HEK293T (cell line): Measurements from ENCODE around the gene DOHH.

Experiments
- CTCF ChIA-PET: fragments of 350-600 bp; formaldehyde crosslinking; extraction: SDS; loops from one replicate; lab custom pipeline; 2021; ENCODE audit warnings: antibody characterized with exemption, inconsistent platforms; lab: Yijun Ruan, JAX
- POLR2A ChIA-PET: fragments of 350-600 bp; formaldehyde crosslinking; extraction: SDS; loops from one replicate; lab custom pipeline; 2020; ENCODE audit warnings: antibody characterized with exemption, inconsistent platforms; lab: Yijun Ruan, JAX
- DNase-seq: peaks from one replicate; pipeline ENCODE4 v3.0.0; 2012; ENCODE audit warnings: mixed read lengths; ENCODE audit errors: extremely low spot score
- ARNT ChIP-seq: fragments of 450-650 bp; IDR thresholded peaks from 2 replicates; pipeline ENCODE4 v1.6.1; 2017; ENCODE audit warnings: mild to moderate bottlenecking
- BHLHE40 ChIP-seq: fragments of 450-650 bp; IDR thresholded peaks from 2 replicates; pipeline ENCODE4 v1.6.1; 2016; ENCODE audit warnings: mild to moderate bottlenecking, moderate library complexity, borderline replicate concordance
- CTBP1 ChIP-seq: fragments of 450-650 bp; IDR thresholded peaks from 2 replicates; pipeline ENCODE4 v1.6.1; 2016; ENCODE audit warnings: borderline replicate concordance
- ELF4 ChIP-seq: fragments of 450-650 bp; IDR thresholded peaks from 2 replicates; pipeline ENCODE4 v1.6.1; 2017; ENCODE audit warnings: antibody characterized with exemption
- FOXA1 ChIP-seq: fragments of 450-650 bp; IDR thresholded peaks from 2 replicates; pipeline ENCODE4 v1.6.1; 2016; ENCODE audit warnings: mild to moderate bottlenecking
- FOXK2 ChIP-seq: fragments of 450-650 bp; IDR thresholded peaks from 2 replicates; pipeline ENCODE4 v1.6.1; 2016; ENCODE audit warnings: mild to moderate bottlenecking
- FOXM1 ChIP-seq: fragments of 450-650 bp; IDR thresholded peaks from 2 replicates; pipeline ENCODE4 v1.6.1; 2017; ENCODE audit warnings: mild to moderate bottlenecking, borderline replicate concordance
- HDGF ChIP-seq: fragments of 450-650 bp; IDR thresholded peaks from 2 replicates; pipeline ENCODE4 v1.6.1; 2017; ENCODE audit warnings: antibody characterized with exemption, borderline replicate concordance
- L3MBTL2 ChIP-seq: fragments of 450-650 bp; conservative IDR thresholded peaks from 2 replicates; pipeline ENCODE4 v1.6.1; 2016; ENCODE audit warnings: mild to moderate bottlenecking
- LEF1 ChIP-seq: fragments of 450-650 bp; IDR thresholded peaks from 2 replicates; pipeline ENCODE4 v1.6.1; 2017; ENCODE audit warnings: mild to moderate bottlenecking, borderline replicate concordance
- NFRKB ChIP-seq: fragments of 450-650 bp; IDR thresholded peaks from 2 replicates; pipeline ENCODE4 v1.6.1; 2016; ENCODE audit warnings: mild to moderate bottlenecking, moderate library complexity
- SP1 ChIP-seq: fragments of 450-650 bp; IDR thresholded peaks from 2 replicates; pipeline ENCODE4 v1.6.1; 2017
- SUZ12 ChIP-seq: fragments of 450-650 bp; IDR thresholded peaks from 2 replicates; pipeline ENCODE4 v1.6.1; 2016; ENCODE audit warnings: mild to moderate bottlenecking
- TARDBP ChIP-seq: fragments of 450-650 bp; IDR thresholded peaks from 2 replicates; pipeline ENCODE4 v1.6.1; 2016
- ZNF384 ChIP-seq: fragments of 450-650 bp; IDR thresholded peaks from 2 replicates; pipeline ENCODE4 v1.6.1; 2016
- TF ChIP-seq, protein P1 (sequence below): fragments of 450-650 bp; IDR thresholded peaks from 2 replicates; pipeline ENCODE4 v1.6.1; 2016

The DOHH gene

GRCh38 chr19:3504735-3505134 is 4.3 kb upstream of the DOHH start:
- no peak for DNase-seq
- TF ChIP-seq SP1 (no peak), LEF1 (no peak), ELF4 (no peak), ARNT (no peak), L3MBTL2 (no peak), HDGF (no peak), TARDBP (no peak), BHLHE40 (no peak), FOXA1 (no peak), CTBP1 (no peak), FOXM1 (no peak), ZNF384 (no peak), NFRKB (no peak), SUZ12 (no peak), FOXK2 (no peak)
- TF ChIP-seq, protein P1, sequence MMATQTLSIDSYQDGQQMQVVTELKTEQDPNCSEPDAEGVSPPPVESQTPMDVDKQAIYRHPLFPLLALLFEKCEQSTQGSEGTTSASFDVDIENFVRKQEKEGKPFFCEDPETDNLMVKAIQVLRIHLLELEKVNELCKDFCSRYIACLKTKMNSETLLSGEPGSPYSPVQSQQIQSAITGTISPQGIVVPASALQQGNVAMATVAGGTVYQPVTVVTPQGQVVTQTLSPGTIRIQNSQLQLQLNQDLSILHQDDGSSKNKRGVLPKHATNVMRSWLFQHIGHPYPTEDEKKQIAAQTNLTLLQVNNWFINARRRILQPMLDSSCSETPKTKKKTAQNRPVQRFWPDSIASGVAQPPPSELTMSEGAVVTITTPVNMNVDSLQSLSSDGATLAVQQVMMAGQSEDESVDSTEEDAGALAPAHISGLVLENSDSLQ, result no peak
- POLR2A ChIA-PET, result no interaction called here
- CTCF ChIA-PET, result no interaction called here

GRCh38 chr19:3503036-3503572 is 2.6 kb upstream of the DOHH start:
- ChIA-PET CTCF (no interaction called here), POLR2A (no interaction called here)
- TF ChIP-seq SUZ12, result no peak
- no peak for DNase-seq

DNA sequence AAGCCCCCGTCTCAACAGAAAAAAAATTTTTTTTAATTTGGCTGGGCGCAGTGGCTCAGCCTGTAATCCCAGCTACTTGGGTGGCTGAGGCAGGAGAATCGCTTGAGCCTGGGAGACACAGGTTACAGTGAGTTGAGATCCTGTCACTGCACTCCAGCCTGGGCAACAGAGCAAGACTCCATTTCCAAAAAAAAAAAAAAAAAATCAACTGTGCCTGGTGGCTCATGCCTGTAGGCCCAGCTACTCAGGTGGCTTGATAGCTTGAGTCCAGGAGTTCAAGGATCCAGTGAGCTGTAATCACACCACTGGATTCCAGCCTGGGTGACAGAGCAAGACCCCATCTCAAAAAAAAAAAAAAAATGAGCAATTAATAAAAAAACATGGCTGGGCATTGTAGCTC is 1.3 kb upstream of the DOHH start:
- POLR2A ChIA-PET, result no interaction called here
- DNase-seq, result no peak
- CTCF ChIA-PET, result interaction anchor here (0.6 to 1.8 kb wide), 2 partner anchors 16 to 17 kb away, joined by 5 to 7 read pairs; no protein-coding TSS in a partner anchor
- TF ChIP-seq LEF1, result no peak

DNA sequence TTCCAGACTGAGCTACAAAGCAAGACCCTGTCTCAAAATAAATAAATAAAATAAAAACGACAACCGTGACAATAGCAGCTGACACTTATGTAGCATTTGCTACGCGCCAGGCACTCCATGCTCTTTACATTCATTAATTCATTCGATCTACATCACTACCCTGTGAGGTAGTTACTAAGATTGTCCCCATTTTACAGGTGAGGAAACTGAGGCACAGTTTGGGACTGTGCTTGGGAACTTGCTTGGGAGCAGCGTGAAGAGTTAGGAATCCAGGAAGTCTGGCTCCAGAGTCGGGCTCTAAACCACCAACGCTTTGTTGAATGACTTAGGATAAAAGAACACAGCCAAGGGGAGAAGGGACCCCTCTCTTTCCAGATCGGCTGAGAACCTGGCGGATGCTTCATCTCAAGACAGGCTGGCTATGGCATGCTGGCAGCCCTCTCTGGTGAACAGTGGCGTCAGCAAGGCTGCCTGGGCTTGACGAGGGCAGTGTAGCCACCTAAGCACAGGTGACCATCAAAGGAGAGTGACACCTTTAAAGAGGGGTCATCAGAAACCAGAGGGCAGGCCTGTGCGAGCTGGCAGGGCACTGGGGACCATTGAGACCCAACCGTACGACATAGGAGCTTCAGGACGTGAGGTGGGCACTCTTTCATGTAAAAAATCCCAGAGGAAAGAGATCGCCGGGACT is 591 bp downstream of the DOHH start:
- TF ChIP-seq NFRKB (no peak), HDGF (no peak), L3MBTL2 (no peak), BHLHE40 (no peak), FOXA1 (no peak), FOXM1 (no peak), TARDBP (no peak), ARNT (no peak), SUZ12 (no peak), SP1 (no peak), LEF1 (no peak), ZNF384 (no peak), FOXK2 (no peak), CTBP1 (no peak), ELF4 (no peak)
- TF ChIP-seq, protein P1, result no peak
- DNase-seq, result no peak
- ChIA-PET CTCF (no interaction called here), POLR2A (no interaction called here)

GRCh38 chr19:3497757-3498520 is 2.5 kb downstream of the DOHH start:
- no peak for TF ChIP-seq LEF1
- POLR2A ChIA-PET, result no interaction called here
- CTCF ChIA-PET, result interaction anchor here (1.1 kb wide), 1 partner anchor 12 kb away, joined by 4 read pairs; no protein-coding TSS in a partner anchor
- no peak for DNase-seq

GRCh38 chr19:3496392-3497273 is 3.8 kb downstream of the DOHH start:
- no peak for TF ChIP-seq CTBP1
- no peak for TF ChIP-seq SUZ12
- TF ChIP-seq FOXK2, result no peak
- no peak for TF ChIP-seq TARDBP
- no peak for TF ChIP-seq FOXA1
- TF ChIP-seq LEF1, result no peak
- TF ChIP-seq ARNT, result no peak
- no peak for TF ChIP-seq ZNF384
- TF ChIP-seq NFRKB, result no peak
- ChIA-PET POLR2A (no interaction called here), CTCF (no interaction called here)
- DNase-seq, result no peak
